GM18858 (cell line): ENCODE results near the gene PDZRN4.

Experiments used
- ATAC-seq: cut with Tn5 transposase; IDR thresholded peaks from one replicate; pipeline ENCODE4 v1.9.1; 2021; ENCODE audit not compliant: unreplicated experiment

Gene PDZRN4

DNA sequence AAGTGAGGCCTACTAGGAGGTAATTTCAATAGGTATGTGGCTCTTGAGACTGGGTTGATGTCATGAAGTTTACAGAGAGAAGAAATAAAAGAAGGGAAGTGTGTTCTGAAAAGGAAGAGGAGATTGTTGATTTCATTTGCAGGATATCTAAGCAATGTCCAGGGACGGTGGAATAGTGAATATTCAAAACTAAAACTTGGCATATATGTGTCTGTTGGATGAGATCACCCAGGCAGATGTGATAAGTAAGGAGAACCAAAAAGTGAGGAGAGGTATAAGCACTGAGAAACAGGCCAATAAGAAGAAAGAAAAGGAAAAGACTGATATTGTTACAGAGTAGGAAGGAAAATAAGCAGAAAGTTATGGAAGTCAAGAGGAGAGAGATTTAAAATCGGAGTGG, 255.6 kb downstream of the PDZRN4 start:
- ATAC-seq: no peak

DNA sequence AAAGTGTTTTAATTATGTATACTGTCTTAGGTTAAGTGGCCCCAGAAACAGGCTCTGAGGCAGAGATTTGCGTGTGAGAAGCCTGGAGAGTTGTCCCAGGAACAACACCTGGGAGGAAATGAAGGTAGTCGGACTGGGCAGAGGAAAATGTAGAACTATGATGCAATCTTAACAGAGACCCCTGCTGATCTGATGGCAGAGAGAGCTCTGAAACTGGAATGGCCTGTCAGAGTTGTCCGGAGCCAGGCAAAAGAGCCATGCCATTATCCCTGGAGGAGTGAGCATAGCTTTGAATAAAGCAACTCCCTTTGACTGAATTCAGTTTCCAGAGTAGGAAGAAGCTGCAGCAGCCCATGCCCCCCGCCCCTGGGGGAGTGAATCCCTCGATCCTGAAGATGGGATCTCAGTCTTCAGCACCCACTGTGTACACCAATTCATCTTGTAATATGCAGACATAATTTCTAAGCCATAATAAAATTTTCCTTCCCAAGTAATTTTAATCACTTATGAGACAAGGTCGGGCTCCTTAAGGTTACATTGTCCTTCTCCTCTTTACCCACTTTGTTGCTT, 264.8 kb downstream of the PDZRN4 start:
- no peak for ATAC-seq

DNA sequence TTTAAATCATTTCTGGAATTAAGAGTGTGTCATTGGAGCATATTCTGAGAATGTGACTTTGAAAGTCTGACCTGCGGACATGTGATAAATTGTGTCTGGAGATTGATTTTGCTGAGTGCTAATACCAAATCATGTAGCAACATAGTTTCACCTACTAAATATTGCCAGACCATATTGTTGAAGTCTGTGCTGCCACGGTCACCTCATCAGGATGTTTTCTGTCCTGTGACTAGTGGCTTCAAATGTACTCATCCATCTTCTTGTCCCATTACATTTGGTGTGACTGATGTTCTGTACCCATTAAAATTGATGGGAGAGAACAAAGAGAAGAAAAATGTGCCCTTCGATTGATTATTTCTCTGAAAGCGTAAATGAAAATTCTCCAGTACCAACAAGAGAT, 265.3 kb downstream of the PDZRN4 start:
- no peak for ATAC-seq

DNA sequence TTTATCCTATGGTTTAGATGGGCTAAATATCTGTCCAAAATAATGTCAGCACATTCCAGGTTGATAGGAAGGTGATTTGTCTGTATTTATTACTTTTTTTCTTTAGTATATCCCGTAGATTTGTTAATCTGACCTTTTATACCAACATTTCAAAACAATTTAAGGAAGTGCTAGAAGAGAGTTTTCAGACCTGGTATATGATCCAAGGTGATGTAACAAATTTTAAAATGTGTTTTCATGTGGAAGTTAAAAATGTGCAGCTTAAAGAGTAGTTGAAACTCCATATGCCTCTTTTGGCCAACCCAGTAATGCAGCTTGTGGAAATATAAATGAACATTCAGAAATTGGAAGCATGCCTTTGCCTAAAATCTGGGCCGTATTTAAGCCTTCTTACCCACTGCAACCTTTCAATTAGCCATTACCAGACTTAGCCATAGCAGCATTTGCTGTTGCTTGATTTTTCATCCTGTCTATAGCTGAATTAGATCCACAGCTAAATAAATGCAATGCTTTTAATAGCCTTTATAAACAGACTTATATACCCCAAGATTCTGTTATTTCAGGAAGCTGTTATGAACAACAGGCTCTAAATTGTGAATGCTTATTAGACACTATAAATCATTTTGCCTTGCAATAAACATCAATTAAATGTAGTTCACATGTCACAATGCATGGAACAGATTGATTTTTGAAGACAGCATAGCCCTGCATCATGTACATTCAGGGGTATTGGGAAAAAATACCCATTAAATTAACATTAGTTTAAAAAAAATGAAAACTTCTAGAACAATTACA, 271.2 kb downstream of the PDZRN4 start:
- no peak for ATAC-seq

DNA sequence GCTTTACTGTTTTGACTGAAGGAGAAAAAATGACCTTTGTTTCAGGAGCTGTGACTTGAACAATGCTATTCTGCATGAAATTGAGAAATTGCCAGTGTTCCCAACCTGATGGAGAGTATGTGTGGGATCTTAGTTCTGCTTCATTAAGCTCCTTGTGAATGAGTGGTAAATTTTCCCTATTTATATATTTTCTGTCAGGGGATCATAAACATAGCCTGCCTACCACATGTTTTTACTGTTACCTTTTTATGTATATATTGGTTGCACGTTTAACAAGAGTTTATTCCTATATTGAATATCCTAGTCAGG, 271.7 kb downstream of the PDZRN4 start:
- ATAC-seq: no peak

DNA sequence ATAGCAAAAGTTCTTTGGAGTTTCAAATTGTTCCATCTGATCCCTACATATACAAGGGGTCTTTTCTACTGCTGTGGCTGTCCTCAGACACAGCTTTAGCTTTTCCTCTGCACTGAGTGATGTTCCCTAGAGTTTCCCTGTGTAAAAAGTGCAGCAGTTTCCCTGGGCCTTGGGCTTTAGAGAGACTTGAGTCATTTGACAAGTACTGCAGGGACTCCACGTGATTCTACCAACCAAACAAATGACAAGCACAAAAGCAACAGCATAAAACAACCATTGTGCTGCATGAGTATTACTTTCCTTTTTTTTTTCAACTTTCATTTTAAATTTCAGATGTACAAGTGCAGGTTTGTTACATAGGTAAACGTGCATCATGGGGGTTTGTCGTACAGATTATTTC, 272.8 kb downstream of the PDZRN4 start:
- ATAC-seq: no peak

DNA sequence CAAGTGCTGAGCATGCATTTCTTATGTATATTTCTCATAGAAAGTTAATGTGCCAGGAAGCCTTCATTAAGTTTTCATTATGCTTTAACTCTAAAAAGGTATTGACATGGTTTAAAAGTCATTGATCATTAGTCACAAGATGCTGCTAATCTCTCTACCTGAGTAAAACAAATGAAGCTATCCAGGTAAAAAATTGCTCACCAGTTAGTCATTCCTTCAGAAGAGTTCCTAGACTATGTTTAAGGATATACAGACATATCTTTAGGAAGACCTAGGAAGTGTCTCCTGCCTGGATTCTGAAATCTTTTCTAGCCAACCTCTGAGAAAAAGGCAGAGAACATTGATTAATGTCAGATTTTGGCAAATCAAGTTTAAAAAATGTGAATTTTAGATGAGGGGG, 274.2 kb downstream of the PDZRN4 start:
- no peak for ATAC-seq

DNA sequence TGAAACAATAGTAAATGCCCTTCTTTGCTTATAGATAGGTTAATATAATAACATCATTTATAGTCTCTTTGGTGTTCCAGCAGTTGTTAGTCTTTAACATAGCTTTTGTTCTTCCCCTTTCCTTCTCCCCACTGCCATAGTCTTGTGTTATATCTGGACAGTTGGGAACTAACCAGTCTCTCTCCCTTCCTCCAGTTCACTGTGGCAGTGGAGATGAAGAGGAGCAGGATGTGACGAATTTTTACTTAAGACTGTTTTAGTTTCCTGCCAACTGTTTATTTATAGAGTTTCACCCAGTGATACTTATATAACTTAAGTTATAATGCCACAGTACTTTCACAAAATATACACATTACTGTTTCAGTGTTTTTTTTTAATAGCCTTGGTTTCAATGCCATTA, 277.4 kb downstream of the PDZRN4 start:
- no peak for ATAC-seq

DNA sequence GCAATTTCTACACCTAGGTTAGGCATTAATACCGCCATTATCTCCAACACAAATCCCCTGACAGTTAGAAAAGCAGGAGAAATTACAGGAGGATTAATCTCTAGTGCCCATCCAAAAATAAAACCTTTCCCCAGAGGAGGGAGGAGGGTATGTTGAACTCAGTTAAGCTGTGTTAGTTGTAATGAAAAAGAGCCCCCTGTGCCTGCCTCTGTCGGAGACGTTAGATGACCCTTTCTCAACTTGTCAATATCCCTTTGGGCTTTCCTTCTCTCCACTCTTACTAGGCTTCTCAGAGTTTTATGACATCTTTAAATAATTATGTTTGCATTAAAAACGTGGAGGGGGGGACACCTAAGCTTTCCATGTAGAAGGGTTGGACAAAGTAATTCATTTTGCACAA, 278.2 kb downstream of the PDZRN4 start:
- ATAC-seq: no peak

DNA sequence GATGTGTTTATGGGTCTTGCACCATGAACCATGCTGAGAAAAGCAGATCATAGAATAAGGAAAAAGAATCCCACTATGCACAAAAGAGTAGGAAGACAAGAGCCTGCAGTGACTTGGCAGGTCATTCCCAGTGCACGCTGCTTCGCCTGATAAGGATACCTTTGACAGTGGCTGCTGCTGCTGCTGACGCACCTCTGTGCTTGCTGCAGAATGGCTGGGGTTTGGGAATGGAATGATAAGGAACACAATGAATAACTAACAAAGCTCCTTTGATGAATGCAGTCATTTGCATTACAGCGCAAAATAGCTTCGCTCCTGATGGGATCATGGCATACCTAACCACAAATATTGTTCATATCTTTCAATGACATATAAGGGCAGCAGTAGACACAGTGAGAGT, 278.7 kb downstream of the PDZRN4 start:
- ATAC-seq: no peak

DNA sequence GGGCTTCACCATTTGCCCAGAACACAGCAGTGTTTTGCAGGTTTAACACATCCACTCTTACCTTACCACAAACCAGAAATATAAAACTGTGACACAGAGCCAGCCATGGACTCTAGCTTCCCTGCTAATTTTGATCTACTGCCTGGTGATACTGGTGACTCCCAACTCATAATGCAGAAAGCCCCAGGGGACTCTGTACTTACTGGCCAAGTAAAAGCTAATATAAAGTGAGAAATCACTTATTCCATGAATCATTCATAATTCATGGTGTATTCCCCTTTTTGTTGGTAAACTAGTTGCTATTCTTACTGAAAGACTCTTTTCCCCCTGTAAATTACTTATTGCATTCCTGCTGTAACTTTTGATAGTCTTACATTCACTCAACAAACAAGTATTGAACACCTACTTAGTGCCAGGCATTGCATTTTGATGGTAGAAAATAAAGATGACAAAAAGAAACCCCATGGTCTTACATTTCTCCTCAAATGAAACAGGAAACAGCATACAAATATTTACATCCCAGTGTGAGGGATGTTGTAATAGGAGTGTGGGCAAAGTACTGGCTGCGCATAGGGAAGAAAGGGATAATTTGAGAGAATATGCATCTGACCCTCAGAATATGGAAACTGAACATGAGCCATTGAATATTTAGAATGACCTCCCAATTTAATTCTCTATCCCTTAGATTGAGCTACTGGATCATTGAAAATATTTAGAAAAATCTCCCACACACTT, 279.6 kb downstream of the PDZRN4 start:
- no peak for ATAC-seq

DNA sequence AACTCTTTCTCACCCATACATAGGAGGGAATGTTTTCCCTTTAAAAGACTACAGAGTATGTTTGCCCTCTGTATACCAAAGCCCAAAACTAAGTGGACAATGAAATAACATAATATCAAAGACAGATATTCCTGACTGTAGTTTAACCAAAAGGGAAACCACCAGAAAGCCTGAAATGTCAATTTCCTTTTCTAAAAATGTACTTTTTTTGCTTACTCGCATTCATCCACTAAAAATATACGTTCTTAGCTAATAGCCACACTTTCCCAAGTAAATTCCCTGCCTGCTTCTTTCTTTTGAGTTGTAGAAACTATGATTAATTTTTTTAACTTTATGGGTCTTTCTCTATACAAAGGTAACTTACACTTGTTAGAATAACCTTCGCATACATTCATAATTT, 280.2 kb downstream of the PDZRN4 start:
- ATAC-seq: no peak

DNA sequence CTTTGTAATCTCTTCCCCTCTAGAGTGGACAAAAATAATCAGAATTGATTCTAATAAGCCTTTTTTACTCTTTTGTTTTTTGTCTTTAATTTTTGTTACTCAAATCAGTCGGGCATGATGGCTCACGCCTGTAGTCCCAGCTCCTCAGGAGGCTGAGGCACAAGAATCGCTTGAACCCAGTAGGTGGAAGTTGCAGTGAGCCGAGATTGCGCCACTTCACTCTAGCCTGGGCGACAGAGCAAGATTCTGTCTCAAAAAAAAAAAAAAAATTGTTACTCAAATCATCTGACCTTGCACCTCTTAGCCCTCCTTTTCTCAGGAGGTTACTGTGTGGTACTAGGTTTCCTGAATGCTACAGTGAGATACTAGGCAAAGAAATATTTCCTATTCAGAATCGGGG, 280.6 kb downstream of the PDZRN4 start:
- no peak for ATAC-seq

DNA sequence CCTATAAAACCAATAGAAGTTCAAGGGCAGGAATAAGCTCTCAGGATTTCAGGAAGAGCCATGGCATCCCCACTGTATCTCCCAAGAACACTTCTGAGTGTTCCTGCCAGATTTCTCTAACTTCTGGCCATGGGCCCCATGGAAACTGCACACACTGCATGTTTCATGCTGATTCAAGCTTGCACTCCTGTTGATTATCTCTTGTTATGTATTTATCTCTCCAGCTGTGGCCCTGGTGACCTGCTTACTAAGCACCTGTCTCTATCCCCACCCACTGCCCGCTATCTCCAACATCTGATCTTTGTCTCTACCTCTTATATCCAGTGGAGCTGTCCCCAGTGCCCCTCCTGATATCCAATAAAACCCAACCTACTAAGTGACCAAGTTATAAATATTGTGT, 285.3 kb downstream of the PDZRN4 start:
- ATAC-seq: no peak

DNA sequence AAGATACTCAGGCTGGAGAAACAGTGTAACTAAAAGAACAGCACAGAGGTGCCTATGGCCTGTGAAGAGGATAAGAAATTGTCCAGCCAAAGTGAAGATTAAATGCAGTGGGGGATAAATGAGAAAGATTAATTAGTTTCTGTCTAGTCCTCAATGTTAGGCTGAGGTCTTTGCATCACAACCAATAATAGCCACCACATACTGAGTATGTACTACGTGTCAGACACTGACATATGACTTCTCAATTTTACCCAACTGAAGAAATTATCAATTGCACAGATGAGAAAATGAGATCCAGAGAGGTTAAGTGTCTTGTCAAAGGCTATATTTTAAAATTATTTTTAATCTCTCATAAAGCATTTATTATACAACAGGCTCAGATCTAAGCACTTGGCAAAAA, 285.9 kb downstream of the PDZRN4 start:
- ATAC-seq: no peak

DNA sequence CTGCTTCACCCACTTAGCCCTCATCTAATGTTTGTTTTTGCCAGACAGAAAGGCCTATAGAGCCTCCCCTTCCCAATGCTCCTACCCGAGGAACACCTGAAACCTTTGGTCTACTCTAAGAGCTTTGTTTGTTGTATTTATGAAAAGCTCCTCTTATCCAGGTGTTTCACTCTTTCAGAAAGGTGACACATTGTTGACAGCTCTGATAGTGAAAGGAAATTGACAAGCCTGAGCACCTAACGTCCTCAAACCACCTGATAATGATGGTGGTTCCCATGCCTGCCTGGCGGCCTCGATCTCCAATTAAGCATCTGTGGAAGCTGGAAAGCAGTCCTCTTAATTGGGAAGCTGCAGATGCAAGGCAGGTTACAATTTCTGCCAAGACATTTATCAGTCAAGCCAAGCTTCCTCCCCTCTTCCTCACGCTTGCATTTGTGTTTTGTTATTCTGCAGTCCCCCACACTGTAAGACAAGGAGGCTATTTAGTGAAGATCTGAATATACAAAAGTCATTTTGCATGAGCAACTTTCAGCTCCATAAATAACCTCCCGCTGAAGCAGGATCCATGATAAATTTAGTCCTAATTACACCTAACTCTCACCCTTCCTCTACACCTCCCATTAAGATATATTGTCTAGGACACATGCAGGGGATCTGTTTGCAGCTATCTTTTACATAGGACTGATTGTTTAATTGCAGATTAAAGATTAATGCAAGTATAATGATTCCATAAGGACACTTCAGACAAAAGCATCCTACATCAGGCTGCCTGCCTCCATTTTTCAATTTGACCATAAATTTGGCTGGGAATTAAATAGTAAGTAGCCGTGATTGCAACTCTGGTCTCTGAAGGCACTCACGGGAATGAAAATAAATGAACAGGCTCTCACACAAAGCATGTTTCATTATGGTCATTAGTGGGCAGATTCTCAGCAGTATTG, 288.6 kb downstream of the PDZRN4 start:
- ATAC-seq: no peak

DNA sequence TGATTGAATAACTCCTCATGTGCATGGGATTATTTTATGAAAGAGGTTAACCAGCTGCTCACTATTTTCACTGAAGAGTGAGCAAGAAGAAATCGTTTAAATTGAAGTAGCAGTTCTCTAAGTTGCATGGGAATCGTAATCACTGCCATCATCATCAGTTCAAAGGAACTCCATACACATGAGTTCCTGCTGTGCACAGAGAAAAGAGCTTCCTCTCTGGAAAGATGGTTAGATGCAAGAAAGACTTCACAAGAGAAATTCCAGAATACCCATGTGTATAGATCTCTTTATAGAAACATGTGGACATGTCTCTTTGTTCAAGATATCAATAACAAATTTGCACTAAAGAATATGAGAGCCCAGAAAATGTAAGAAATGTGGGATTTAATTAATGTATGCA, 291.3 kb downstream of the PDZRN4 start:
- no peak for ATAC-seq

DNA sequence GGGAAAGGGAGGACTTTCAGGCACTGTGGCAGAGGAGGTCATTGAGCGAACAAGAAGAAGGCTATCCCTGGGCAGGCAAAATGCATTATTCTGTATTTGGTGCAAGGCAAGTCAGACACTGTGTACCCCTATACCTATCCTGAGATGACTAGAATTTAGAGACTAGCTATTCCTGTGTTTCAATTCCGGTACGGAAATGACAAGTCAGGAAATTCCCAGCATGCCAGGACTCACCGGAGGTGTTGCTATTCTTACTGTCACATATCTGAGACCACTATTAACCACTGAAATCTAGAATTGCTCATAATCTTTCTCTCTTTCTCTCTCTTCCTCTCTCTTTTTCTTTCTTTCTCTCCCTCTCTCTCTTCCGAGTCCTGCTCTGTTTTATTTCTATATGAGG, 297.1 kb downstream of the PDZRN4 start:
- ATAC-seq: peak; percentile 71

DNA sequence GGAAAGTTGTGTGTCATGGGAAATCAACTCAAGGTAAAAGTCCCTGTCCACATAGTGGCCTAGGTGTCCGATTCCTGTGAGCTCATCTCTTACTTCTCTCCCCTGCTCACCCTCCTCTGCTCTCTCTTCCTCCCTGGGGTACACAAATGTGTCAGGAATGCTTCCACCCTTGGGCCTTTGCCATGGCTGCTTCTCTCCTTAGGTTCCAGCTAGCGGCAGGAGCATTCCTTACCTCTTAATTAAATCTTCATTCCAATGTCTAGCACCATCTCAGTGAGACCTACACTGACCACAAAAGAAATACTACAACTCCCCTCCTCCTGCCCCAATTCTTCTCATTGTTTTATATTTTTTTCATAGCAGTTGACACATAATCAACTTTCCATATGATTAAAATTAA, 298.6 kb downstream of the PDZRN4 start:
- ATAC-seq: no peak

DNA sequence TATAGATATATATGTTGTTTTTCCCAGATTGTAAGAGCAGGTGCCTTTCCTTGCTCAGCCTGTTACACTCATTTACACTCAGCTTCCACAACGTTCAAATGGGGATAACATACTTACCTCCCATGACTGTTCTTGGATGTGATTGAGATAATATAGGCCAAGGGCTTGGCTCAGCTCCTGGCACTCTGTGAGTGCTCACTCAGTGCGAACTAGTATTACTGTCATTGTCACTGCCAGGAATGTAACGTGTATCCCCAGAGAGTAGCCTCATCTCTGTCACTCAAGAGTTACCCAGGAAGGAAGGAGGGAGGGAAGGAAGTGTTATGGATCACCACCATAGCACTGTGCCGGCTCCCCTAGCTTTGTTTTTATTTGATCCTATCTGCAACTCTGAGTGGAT, 307.9 kb downstream of the PDZRN4 start:
- no peak for ATAC-seq

DNA sequence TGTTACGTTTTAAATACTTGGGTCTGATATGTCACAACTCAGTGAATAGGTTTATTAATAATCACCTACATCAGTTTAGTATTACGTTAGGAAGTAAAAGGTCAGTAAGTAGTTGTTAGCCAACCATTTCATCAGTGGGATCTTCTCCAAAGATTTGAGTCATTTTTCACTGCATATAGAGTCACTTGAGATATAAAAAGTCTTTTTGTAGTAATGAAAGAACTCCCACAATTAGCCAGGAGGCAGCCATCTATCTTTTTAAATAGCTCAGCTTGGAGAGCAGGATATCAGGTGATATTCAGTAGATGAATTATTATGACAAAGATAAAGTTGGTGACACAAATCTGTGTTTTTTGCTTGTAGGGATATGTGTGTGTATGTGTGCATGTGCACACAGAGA, 309.3 kb downstream of the PDZRN4 start:
- no peak for ATAC-seq
